ENCODE measurements around the gene CLMP.

DNA sequence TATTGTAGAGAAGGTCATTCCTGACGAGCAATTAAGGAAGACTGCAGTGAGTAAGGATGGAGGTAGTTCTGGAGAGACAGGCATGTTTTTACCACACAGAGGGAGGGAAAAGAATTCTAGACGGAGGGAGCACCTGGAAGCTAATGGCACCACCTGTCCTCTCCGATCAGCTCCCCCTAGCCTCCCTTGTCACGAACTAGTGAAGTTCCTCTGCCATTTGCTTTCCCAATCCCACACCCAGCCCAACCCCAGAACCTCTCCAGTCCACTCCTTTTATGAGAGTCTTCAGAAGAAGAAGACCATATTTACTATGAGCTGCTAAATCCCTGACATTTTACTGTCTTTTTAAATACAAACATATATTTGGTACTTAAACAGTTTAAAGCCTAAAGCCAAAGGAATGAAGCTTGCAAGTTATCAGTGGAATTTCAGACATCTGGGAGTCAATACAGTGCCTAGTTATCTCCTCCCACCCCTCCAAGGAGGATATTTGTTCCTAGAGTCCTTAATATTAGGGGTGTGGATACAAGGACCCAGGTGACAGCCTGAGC lies 87.0 kb downstream of the CLMP start:
- TF ChIP-seq, protein P1, sequence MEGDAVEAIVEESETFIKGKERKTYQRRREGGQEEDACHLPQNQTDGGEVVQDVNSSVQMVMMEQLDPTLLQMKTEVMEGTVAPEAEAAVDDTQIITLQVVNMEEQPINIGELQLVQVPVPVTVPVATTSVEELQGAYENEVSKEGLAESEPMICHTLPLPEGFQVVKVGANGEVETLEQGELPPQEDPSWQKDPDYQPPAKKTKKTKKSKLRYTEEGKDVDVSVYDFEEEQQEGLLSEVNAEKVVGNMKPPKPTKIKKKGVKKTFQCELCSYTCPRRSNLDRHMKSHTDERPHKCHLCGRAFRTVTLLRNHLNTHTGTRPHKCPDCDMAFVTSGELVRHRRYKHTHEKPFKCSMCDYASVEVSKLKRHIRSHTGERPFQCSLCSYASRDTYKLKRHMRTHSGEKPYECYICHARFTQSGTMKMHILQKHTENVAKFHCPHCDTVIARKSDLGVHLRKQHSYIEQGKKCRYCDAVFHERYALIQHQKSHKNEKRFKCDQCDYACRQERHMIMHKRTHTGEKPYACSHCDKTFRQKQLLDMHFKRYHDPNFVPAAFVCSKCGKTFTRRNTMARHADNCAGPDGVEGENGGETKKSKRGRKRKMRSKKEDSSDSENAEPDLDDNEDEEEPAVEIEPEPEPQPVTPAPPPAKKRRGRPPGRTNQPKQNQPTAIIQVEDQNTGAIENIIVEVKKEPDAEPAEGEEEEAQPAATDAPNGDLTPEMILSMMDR (optimal IDR thresholded peaks at IDR 0.05 in 1 of 3, IDR thresholded peaks at IDR 0.05 in 1 of 3, conservative IDR thresholded peaks at IDR 0.05 in 1 of 3; ENCODE audit: extremely low read depth in 1 of 3, insufficient read depth in 2 of 3, low read length in 3 of 3) = no peak
- TF ChIP-seq EZH2 (IDR thresholded peaks at IDR 0.05; ENCODE audit: low read length) = no peak

All from keratinocyte (primary cell).